ENCODE data around the gene DFFB. TPM values are rescaled to one million over a fixed set of nuclear protein-coding genes. Genes with fewer than 3 reads are reported as not detected.

Gene DFFB
- polyA plus RNA-seq, 1 donor from 2014 or later = 20.2 TPM

- H3K79me2 ChIP-seq (replicated peaks; ENCODE audit: insufficient read depth, low read length) = peaks cover 8% of the 10 kb centered on the region
- no peaks in the 10 kb centered on the region for H3F3A ChIP-seq (ENCODE audit: insufficient read depth, low read length, poor library complexity, severe bottlenecking)
- H3K27ac ChIP-seq (ENCODE audit: low read length) = no peak overlapping the region
- H3K4me2 ChIP-seq (ENCODE audit: low read length) = no peak overlapping the region
- H3K4me3 ChIP-seq (ENCODE audit: low read length) = no peak overlapping the region
- H3K27me3 ChIP-seq (ENCODE audit: insufficient read depth, low read depth, low read length) = no peaks in the 10 kb centered on the region
- no peaks in the 10 kb centered on the region for H3K9me3 ChIP-seq (ENCODE audit: low read length)
- no peak overlapping the region for H3K9ac ChIP-seq (ENCODE audit: low read length)
- no peaks in the 10 kb centered on the region for H3K9me2 ChIP-seq (ENCODE audit: insufficient read depth, low read length)
- TF ChIP-seq MXI1 (conservative IDR thresholded peaks at IDR 0.05; ENCODE audit: poor library complexity, severe bottlenecking) = no peak
- H2AFZ ChIP-seq (ENCODE audit: low read depth, low read length) = no peak overlapping the region
- no peaks in the 10 kb centered on the region for H4K20me1 ChIP-seq (ENCODE audit: insufficient read depth)
- no peaks in the 10 kb centered on the region for H3K36me3 ChIP-seq (ENCODE audit: insufficient read depth, low read length)
Measured at GRCh38 chr1:3850857-3851256, 6.4 kb upstream of the DFFB start.

GRCh38 chr1:3851292-3851691 is 6.0 kb upstream of the DFFB start:
- H3K9ac ChIP-seq (ENCODE audit: low read length) = no peak overlapping the region
- H3K4me2 ChIP-seq (ENCODE audit: low read length) = no peak overlapping the region
- H3K4me3 ChIP-seq (ENCODE audit: low read length) = no peak overlapping the region
- H4K20me1 ChIP-seq (ENCODE audit: insufficient read depth) = no peaks in the 10 kb centered on the region
- no peak overlapping the region for H2AFZ ChIP-seq (ENCODE audit: low read depth, low read length)
- H3K27ac ChIP-seq (ENCODE audit: low read length) = no peak overlapping the region
- H3K9me3 ChIP-seq (ENCODE audit: low read length) = no peaks in the 10 kb centered on the region
- H3K9me2 ChIP-seq (ENCODE audit: insufficient read depth, low read length) = no peaks in the 10 kb centered on the region
- TF ChIP-seq EP300 (conservative IDR thresholded peaks at IDR 0.05; ENCODE audit: poor library complexity, severe bottlenecking) = no peak
- TF ChIP-seq EZH2 (IDR thresholded peaks at IDR 0.05; ENCODE audit: borderline replicate concordance, insufficient read depth, low read length, poor library complexity, severe bottlenecking) = no peak
- TF ChIP-seq REST (IDR thresholded peaks at IDR 0.05; ENCODE audit: borderline replicate concordance) = no peak
- TF ChIP-seq POLR2AphosphoS5 (IDR thresholded peaks at IDR 0.05) = no peak
- no peak for TF ChIP-seq SMC3 (conservative IDR thresholded peaks at IDR 0.05; ENCODE audit: poor library complexity)
- TF ChIP-seq MXI1 (conservative IDR thresholded peaks at IDR 0.05; ENCODE audit: poor library complexity, severe bottlenecking) = no peak
- H3K36me3 ChIP-seq (ENCODE audit: insufficient read depth, low read length) = no peaks in the 10 kb centered on the region
- H3F3A ChIP-seq (ENCODE audit: insufficient read depth, low read length, poor library complexity, severe bottlenecking) = no peaks in the 10 kb centered on the region
- H3K79me2 ChIP-seq (replicated peaks; ENCODE audit: insufficient read depth, low read length) = peaks cover 13% of the 10 kb centered on the region
- no peaks in the 10 kb centered on the region for H3K27me3 ChIP-seq (ENCODE audit: insufficient read depth, low read depth, low read length)

DNA sequence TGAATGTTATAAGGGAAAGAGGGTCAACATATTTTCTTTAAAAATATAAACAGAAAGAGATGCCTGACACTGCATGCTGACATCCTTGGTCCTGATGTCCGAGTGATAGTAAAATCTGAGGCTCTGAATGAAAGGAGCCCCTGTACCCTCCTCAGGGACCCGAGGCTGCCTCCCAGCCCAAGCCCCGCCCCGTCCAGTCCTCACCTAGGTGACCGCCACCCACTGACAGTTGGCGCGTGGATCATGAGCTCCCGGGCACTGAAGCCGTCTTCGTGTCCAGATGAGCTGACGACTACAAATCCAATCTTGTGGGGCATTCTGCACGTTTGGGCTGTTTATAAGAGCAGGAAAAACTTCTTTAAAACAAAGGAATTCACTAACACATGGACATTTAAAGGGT is 5.2 kb upstream of the DFFB start:
- no peaks in the 10 kb centered on the region for H3F3A ChIP-seq (ENCODE audit: insufficient read depth, low read length, poor library complexity, severe bottlenecking)
- H3K4me2 ChIP-seq (ENCODE audit: low read length) = no peak overlapping the region
- no peak for TF ChIP-seq POLR2AphosphoS5 (IDR thresholded peaks at IDR 0.05)
- no peak for TF ChIP-seq RAD21 (conservative IDR thresholded peaks at IDR 0.05)
- peaks cover 14% of the 10 kb centered on the region for H3K79me2 ChIP-seq (replicated peaks; ENCODE audit: insufficient read depth, low read length)
- no peak overlapping the region for H3K27ac ChIP-seq (ENCODE audit: low read length)
- no peaks in the 10 kb centered on the region for H3K9me2 ChIP-seq (ENCODE audit: insufficient read depth, low read length)
- H3K9me3 ChIP-seq (ENCODE audit: low read length) = no peaks in the 10 kb centered on the region
- no peaks in the 10 kb centered on the region for H3K27me3 ChIP-seq (ENCODE audit: insufficient read depth, low read depth, low read length)
- H3K9ac ChIP-seq (ENCODE audit: low read length) = no peak overlapping the region
- H2AFZ ChIP-seq (ENCODE audit: low read depth, low read length) = no peak overlapping the region
- no peaks in the 10 kb centered on the region for H3K36me3 ChIP-seq (ENCODE audit: insufficient read depth, low read length)
- H4K20me1 ChIP-seq (ENCODE audit: insufficient read depth) = no peaks in the 10 kb centered on the region
- H3K4me3 ChIP-seq (ENCODE audit: low read length) = no peak overlapping the region

Data from neural cell (in vitro differentiated cells).